Left renal pelvis (tissue), 4 donors: ENCODE results near the gene FGA. TPM values are rescaled to one million over a fixed set of nuclear protein-coding genes. Genes with fewer than 3 reads are reported as not detected.

ENCODE experiments used
- DNase-seq, 4 donors: peaks; one replicate each; pipeline ENCODE4 v3.0.0-alpha.2; 2013; ENCODE audit warnings: low read depth in 4 of 4, low spot score in 3 of 4
- polyA plus RNA-seq, 4 donors: library from polyadenylated mRNA; unstranded; fragments of 120-200 nt; gene quantifications; one replicate each; pipeline ENCODE4 v1.2.1, GENCODE V29; 2013; ENCODE audit not compliant: insufficient read length in 4 of 4

FGA gene
- polyA plus RNA-seq, 4 donors: 1.2 to 25.6 TPM; not detected in 2

DNA sequence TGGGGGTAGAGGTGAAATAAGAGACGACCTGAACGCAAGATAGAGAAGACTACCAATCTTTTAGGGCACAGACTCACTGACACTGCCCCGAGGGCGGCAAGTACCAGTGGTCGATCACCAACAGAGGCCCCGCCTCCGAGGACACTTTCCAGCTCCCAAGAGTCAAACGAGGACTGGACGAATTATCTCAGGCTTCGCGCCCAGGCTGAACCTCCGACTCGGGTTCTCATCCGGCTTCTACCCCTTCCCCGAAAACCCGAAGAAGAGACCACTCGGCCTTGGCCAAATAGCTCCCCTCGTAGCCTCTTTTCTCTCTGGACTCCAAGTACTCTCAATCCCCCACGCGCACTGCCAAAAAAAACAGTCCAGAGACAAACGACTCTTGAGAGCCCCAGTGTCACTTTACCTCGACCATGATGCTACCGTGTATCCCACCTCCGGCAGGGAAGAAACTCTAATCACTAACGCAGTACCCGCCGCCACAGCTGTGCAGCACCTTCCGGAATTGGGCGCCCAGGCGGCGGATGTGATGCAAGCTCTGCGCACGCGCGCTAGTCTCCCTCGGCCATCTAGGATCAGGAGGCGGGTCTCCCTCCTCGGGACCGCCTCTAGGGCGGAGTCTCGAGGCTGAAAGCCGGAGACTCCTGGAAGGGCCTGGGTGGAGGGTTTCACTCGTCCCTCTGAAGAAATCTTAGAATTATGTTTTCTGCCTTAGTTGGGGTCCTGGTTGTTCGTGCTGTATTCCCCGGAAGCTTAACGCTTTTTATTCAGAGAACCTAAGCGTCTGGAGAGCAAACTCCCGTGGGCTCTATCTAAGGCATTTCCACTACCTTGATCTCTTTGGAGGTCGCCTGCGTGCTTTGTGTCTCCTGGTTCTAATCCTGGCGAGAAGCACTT, 40.4 kb downstream of the FGA start, which contains the start of gene PLRG1:
Gene PLRG1 (minus strand): TSS at position 507 of the 897 bp plus-strand sequence. CDS start 92 bp downstream, at position 415.
- DNase-seq: peak; percentile 93 to 96 (median 94)

DNA sequence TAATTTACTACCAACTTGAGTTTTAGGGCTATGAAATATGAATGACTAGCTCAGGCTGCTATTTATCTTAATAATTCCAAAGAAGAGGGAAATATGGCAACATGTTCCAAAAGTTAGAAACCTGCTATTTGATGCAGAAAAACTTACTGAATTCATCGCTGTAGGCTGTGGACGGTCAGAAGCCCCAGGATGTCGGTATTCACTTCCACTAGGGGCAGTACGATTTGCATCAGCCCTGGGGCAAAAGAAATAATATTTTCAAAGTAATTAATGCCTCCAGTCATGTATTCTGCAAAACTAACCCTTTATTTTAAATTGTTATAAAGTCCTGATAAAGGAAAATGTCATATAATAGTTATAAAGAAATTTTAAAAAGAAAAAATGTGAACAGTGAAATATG, 44.9 kb downstream of the FGA start:
- DNase-seq: no peak

DNA sequence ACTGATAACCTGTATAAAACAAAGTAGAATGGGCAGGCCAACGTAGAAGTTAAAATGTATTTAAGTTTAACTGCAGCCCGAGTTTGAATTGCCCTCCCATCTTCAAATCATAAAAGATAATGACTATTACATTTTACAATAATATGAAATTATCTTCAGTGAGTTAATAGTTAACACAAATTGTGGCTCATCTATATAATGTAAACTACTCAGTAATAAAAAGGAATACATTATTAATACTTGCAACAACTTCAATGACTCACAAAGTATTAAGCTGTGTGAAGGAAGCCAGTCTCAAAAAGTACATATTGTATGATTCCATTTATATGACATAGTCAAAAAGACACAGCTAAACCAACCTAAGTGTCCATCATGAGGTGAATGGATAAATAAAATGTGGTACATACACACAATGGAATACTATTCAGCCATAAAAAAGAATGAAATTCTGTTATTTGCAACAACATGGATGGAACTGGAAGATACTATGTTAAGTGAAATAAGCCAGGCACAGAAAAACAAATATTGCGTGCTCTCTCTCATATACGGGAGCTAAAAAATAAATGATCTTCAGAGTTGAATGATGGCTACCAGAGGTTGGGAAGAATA, 48.2 kb downstream of the FGA start:
- DNase-seq: no peak

Other genes with a start within 250 kb of the FGA start
- gene DCHS2, start 98.9 kb downstream of the FGA start, polyA plus RNA-seq: 10 to 100 TPM in 1 of 4 donors, 1 to 10 TPM in 3; 6.3 to 26.0 (median 8.1) TPM
- gene PLRG1, start 40.3 kb downstream of the FGA start, polyA plus RNA-seq: 100 to 1,000 TPM in 3 of 4 donors, 10 to 100 TPM in 1; 88.4 to 132 (median 110) TPM
- gene FGB, start 27.7 kb downstream of the FGA start, polyA plus RNA-seq: 100 to 1,000 TPM in 1 of 4 donors, 10 to 100 TPM in 1, 1 to 10 TPM in 2; 5.5 to 122 (median 21.1) TPM
- gene FGG, start 21.9 kb upstream of the FGA start, polyA plus RNA-seq: 10 to 100 TPM in 1 of 4 donors, under 1 TPM in 1, not detected in 2; 0.27 to 25.0 TPM
- gene LRAT, start 153.3 kb upstream of the FGA start, polyA plus RNA-seq: under 1 TPM; 0.70 to 0.98 (median 0.88) TPM
- under 1 TPM; 0.05 to 0.13 (median 0.09) TPM for gene RBM46, start 190.5 kb upstream of the FGA start, polyA plus RNA-seq